H1 (cell line): ENCODE measurements around the gene GRAPL. TPM values are rescaled to one million over a fixed set of nuclear protein-coding genes. Genes with fewer than 3 reads are reported as not detected.
"Not testable (repeated sequence)": the region's sequence is repeated elsewhere in the genome, so short reads cannot be mapped to it uniquely, and the experiment has no call there.

Source experiments
- CTCF ChIA-PET: fragments of 300-600 bp; sonication (Branson Sonifier 250); formaldehyde crosslinking; loops from one replicate; lab custom pipeline; 2021; ENCODE audit not compliant: partially characterized antibody; lab: Charles Lee
- POLR2A ChIA-PET: fragments of 300-600 bp; sonication (Branson Sonifier 250); formaldehyde crosslinking; loops from one replicate; lab custom pipeline; 2021; ENCODE audit warnings: inconsistent platforms; ENCODE audit not compliant: partially characterized antibody; lab: Charles Lee
- DNase-seq, 2 experiments: peaks; one replicate each; pipeline versions ENCODE4 v3.0.0 to v3.0.0-alpha.2; 2010 to 2022; ENCODE audit warnings: low spot score in 2 of 2, low read depth in 1 of 2, mixed read lengths in 1 of 2
- FAIRE-seq: peaks from 2 replicates; lab custom pipeline; 2011; peaks lifted over from hg19 to GRCh38; lab: Jason Lieb, UNC
- H2AFZ ChIP-seq: 2 replicates; pipeline ENCODE4 v1.8.1; 2012; ENCODE audit warnings: low read length, inconsistent platforms
- H2AK5ac ChIP-seq: 2 replicates; pipeline ENCODE4 v1.6.1; 2013; ENCODE audit warnings: low read depth, low read length
- H2BK120ac ChIP-seq: replicated peaks from 2 replicates; pipeline ENCODE3; 2013; ENCODE audit warnings: low read depth, low read length, inconsistent platforms
- H2BK12ac ChIP-seq: 2 replicates; pipeline ENCODE4 v1.6.1; 2013; ENCODE audit warnings: low read depth, low read length
- H2BK15ac ChIP-seq: 2 replicates; pipeline ENCODE4 v1.6.1; 2013; ENCODE audit warnings: low read length
- H2BK20ac ChIP-seq: 2 replicates; pipeline ENCODE4 v1.6.1; 2013; ENCODE audit warnings: low read length
- H2BK5ac ChIP-seq: 2 replicates; pipeline ENCODE4 v1.6.1; 2013; ENCODE audit warnings: low read depth, low read length
- H3K14ac ChIP-seq: 2 replicates; pipeline ENCODE4 v1.6.1; 2013; ENCODE audit warnings: inconsistent platforms; ENCODE audit not compliant: insufficient read length
- H3K18ac ChIP-seq: 2 replicates; pipeline ENCODE4 v1.6.1; 2013; ENCODE audit warnings: low read length; ENCODE audit errors: extremely low read depth
- H3K23ac ChIP-seq: 2 replicates; pipeline ENCODE4 v1.6.1; 2013; ENCODE audit warnings: inconsistent platforms; ENCODE audit not compliant: insufficient read length
- H3K23me2 ChIP-seq: 2 replicates; pipeline ENCODE4 v1.6.1; 2013; ENCODE audit warnings: low read depth, low read length
- H3K27ac ChIP-seq: 2 replicates; pipeline ENCODE4 v1.6.1; 2011; ENCODE audit warnings: low read depth, low read length, inconsistent platforms
- H3K27me3 ChIP-seq, 4 experiments: replicated peaks in 1 of 4; 1 replicate in 1 of 4; 2 replicates in 3 of 4; pipeline versions ENCODE4 v1.6.1 to v1.8.1; 2011 to 2013; ENCODE audit warnings: low read length in 3 of 4, mild to moderate bottlenecking in 3 of 4, inconsistent platforms in 2 of 4, mixed read lengths in 2 of 4, moderate library complexity in 1 of 4; ENCODE audit not compliant: control insufficient read depth in 3 of 4, insufficient read depth in 3 of 4; ENCODE audit errors: extremely low read depth in 1 of 4
- H3K36me3 ChIP-seq, 4 experiments: 2 replicates each; pipeline versions ENCODE4 v1.6.1 to v1.8.1; 2011 to 2013; ENCODE audit warnings: mild to moderate bottlenecking in 4 of 4, low read length in 3 of 4, moderate library complexity in 2 of 4, control low read depth in 1 of 4, inconsistent platforms in 1 of 4; ENCODE audit not compliant: insufficient read depth in 4 of 4, control insufficient read depth in 2 of 4
- H3K4ac ChIP-seq: replicated peaks from 2 replicates; pipeline ENCODE3; 2013; ENCODE audit warnings: low read length, low read depth, mixed read lengths, inconsistent platforms; ENCODE audit not compliant: insufficient read length
- H3K4me1 ChIP-seq, 4 experiments: replicated peaks in 1 of 4; 1 replicate in 1 of 4; 2 replicates in 3 of 4; pipeline versions ENCODE4 v1.6.1 to v1.8.1; 2011 to 2013; ENCODE audit warnings: low read length in 3 of 4, inconsistent platforms in 2 of 4, mixed read lengths in 1 of 4; ENCODE audit not compliant: insufficient read depth in 4 of 4, control insufficient read depth in 3 of 4
- H3K4me2 ChIP-seq, 2 experiments: 2 replicates each; pipeline versions ENCODE4 v1.6.1 to v1.8.1; 2011 to 2013; ENCODE audit warnings: low read depth in 2 of 2, low read length in 2 of 2, control low read depth in 1 of 2, inconsistent platforms in 1 of 2, mild to moderate bottlenecking in 1 of 2; ENCODE audit not compliant: insufficient read depth in 1 of 2
- H3K4me3 ChIP-seq, 4 experiments: fragments of 200-600, 300-600 bp in 1 of 4; sonication (generic), shearing (Covaris generic), sonication (Bioruptor Twin) in 1 of 4; 2 replicates each; pipeline versions ENCODE4 v1.5.1 to v1.8.1; 2011 to 2016; ENCODE audit warnings: low read length in 4 of 4, low read depth in 3 of 4, control low read depth in 2 of 4, inconsistent platforms in 2 of 4, mild to moderate bottlenecking in 2 of 4, mixed read lengths in 1 of 4, moderate library complexity in 1 of 4; ENCODE audit not compliant: insufficient read depth in 2 of 4; ENCODE audit errors: extremely low read depth in 1 of 4
- H3K56ac ChIP-seq: replicated peaks from 2 replicates; pipeline ENCODE3; 2013; ENCODE audit warnings: low read depth, mild to moderate bottlenecking, mixed read lengths, low read length, inconsistent platforms; ENCODE audit not compliant: insufficient read length
- H3K79me1 ChIP-seq: 2 replicates; pipeline ENCODE4 v1.6.1; 2013; ENCODE audit warnings: low read depth, low read length, control low read depth
- H3K79me2 ChIP-seq, 2 experiments: 2 replicates each; pipeline versions ENCODE4 v1.6.1 to v1.8.1; 2012 to 2013; ENCODE audit warnings: low read length in 2 of 2, mild to moderate bottlenecking in 2 of 2, inconsistent platforms in 1 of 2; ENCODE audit not compliant: insufficient read depth in 2 of 2, control insufficient read depth in 1 of 2
- H3K9ac ChIP-seq, 4 experiments: replicated peaks in 1 of 4; 1 replicate in 1 of 4; 2 replicates in 3 of 4; pipeline versions ENCODE4 v1.6.1 to v1.8.1; 2011 to 2013; ENCODE audit warnings: low read depth in 3 of 4, low read length in 3 of 4, control low read depth in 2 of 4, mild to moderate bottlenecking in 2 of 4, moderate library complexity in 2 of 4, inconsistent platforms in 1 of 4; ENCODE audit errors: extremely low read depth in 1 of 4
- H3K9me3 ChIP-seq, 2 experiments: 2 replicates each; pipeline versions ENCODE4 v1.6.1 to v1.8.1; 2012 to 2013; ENCODE audit warnings: mild to moderate bottlenecking in 2 of 2, moderate library complexity in 2 of 2, control low read depth in 1 of 2, inconsistent platforms in 1 of 2, low read depth in 1 of 2, low read length in 1 of 2, mixed read lengths in 1 of 2; ENCODE audit not compliant: insufficient read depth in 2 of 2
- H4K20me1 ChIP-seq, 2 experiments: replicated peaks in 1 of 2; 2 replicates each; pipeline versions ENCODE3 to v1.8.1; 2011 to 2013; ENCODE audit warnings: inconsistent platforms in 2 of 2, low read length in 2 of 2, mild to moderate bottlenecking in 1 of 2; ENCODE audit not compliant: insufficient read depth in 2 of 2, control insufficient read depth in 1 of 2
- H4K5ac ChIP-seq: 2 replicates; pipeline ENCODE4 v1.6.1; 2013; ENCODE audit warnings: low read length, low read depth, mixed read lengths, inconsistent platforms; ENCODE audit not compliant: insufficient read length
- H4K8ac ChIP-seq: 2 replicates; pipeline ENCODE4 v1.8.0; 2013; ENCODE audit warnings: mild to moderate bottlenecking, moderate library complexity, low read length, inconsistent platforms; ENCODE audit not compliant: insufficient read depth; ENCODE audit errors: extremely low read depth
- H4K91ac ChIP-seq: replicated peaks from 2 replicates; pipeline ENCODE3; 2013; ENCODE audit warnings: low read length, mixed read lengths, inconsistent platforms; ENCODE audit not compliant: insufficient read length
- WGBS, 2 experiments: shearing (Covaris generic) in 1 of 2; methylation state at CpG; one replicate each; pipeline versions ENCODE4 v1.1.6 to v1.1.7; 2013 to 2015; ENCODE audit warnings: low lambda C conversion rate in 2 of 2, mixed read lengths in 2 of 2, inconsistent platforms in 1 of 2, low coverage in 1 of 2, missing lambda C conversion rate in 1 of 2; ENCODE audit not compliant: insufficient replicate concordance in 2 of 2, insufficient coverage in 1 of 2, insufficient read length in 1 of 2; ENCODE audit errors: extremely low coverage in 1 of 2, missing lambda C conversion rate in 1 of 2; 5-methylcytosine and 5-hydroxymethylcytosine counted together
- polyA plus RNA-seq, 7 experiments: library from polyadenylated mRNA; depleted of rRNA in 3 of 7; stranded (reverse) in 5 of 7; unstranded in 2 of 7; fragments of >200 nt in 5 of 7; fragments of 200-250 nt in 2 of 7; gene quantifications; 1 replicate in 5 of 7; 2 replicates in 1 of 7; 4 replicates in 1 of 7; pipeline versions ENCODE4 v1.2.1 to v1.2.3, GENCODE V29; 2011 to 2013; ENCODE audit warnings: missing spikeins in 2 of 7, mixed read lengths in 2 of 7
- total RNA-seq: library from RNA; stranded (reverse); fragmentation: NEBNext Ultra II Directional; extraction: Animal tissue kit (Norgen Biotek cat#: 25700); gene quantifications from 2 replicates; pipeline ENCODE4 v1.2.1, GENCODE V29; 2021

GRAPL gene
- total and polyA plus RNA-seq, 2 of the 8 experiments (the other 6 are each of a cell fraction or from before 2014, with no cell fraction given), result 0.15 TPM; not detected in 1

DNA sequence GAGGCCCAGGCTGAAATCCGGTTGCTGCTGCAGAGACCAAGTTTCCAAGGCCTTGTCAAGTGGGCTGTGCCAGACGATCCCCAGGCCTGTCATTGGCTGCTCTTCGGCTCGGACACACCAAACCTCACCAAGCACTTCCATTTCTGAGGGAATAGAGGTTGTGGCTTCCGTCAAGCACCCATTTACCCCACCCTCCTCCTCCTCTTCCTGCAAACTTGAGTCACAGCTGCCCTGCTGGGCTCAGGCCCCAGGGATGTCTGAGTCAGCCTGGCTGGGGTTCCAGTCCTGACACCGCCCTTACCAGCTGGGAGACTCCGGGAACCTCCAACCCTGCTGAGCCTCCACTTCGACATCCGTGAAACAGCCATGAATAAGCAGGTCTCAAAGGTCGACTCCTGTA, 31.1 kb downstream of the GRAPL start:
- H2AFZ ChIP-seq, H2BK120ac ChIP-seq, FAIRE-seq, H3K4me1 ChIP-seq, H3K9ac ChIP-seq, H4K8ac ChIP-seq, H3K4me2 ChIP-seq, H2AK5ac ChIP-seq, H3K27ac ChIP-seq, H2BK15ac ChIP-seq, POLR2A ChIA-PET, CTCF ChIA-PET, H3K9me3 ChIP-seq, H3K4me3 ChIP-seq, H3K23me2 ChIP-seq, H4K20me1 ChIP-seq, H3K18ac ChIP-seq, H3K79me2 ChIP-seq, H3K36me3 ChIP-seq, H2BK5ac ChIP-seq, H3K4ac ChIP-seq, H3K23ac ChIP-seq, H3K27me3 ChIP-seq, H3K56ac ChIP-seq, H2BK20ac ChIP-seq, H3K14ac ChIP-seq, DNase-seq, H4K5ac ChIP-seq, H4K91ac ChIP-seq, H3K79me1 ChIP-seq, H2BK12ac ChIP-seq: not testable (repeated sequence)
- no CpG with 5 or more reads among the region's 10 CpGs for WGBS, 2 experiments

DNA sequence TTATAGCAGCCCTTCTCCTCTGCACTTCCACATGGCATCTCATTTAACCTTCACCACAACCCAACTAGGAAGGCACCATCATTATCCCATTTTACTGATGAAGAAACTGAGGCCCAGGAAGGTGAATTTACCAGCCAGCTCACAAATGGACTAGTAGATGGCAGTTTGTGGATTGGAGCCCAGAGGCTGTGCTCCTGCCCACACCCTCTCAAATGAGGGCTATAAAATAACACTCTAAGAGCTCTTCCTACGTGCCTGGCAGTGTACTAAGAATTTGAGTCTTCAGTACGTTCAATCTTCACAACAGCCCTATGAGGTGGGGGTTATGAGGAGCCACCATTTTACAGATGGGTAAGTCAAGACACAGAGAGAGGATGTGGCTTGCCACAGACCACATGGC, 31.5 kb downstream of the GRAPL start:
- FAIRE-seq, result not testable (repeated sequence)

More for the DNA sequence above, 31.5 kb downstream of the GRAPL start:
- H3K9ac ChIP-seq, H4K20me1 ChIP-seq, H3K4ac ChIP-seq, H2BK12ac ChIP-seq, H3K4me3 ChIP-seq, H4K5ac ChIP-seq, H3K79me1 ChIP-seq, H2BK120ac ChIP-seq, H3K56ac ChIP-seq, H3K23ac ChIP-seq, H2AFZ ChIP-seq, H3K4me2 ChIP-seq, H2BK15ac ChIP-seq, H4K8ac ChIP-seq, H2BK20ac ChIP-seq, H3K9me3 ChIP-seq, H4K91ac ChIP-seq, H3K27me3 ChIP-seq, H3K23me2 ChIP-seq, POLR2A ChIA-PET, H3K79me2 ChIP-seq, H3K36me3 ChIP-seq, CTCF ChIA-PET, H3K14ac ChIP-seq, H3K27ac ChIP-seq, H2AK5ac ChIP-seq, H2BK5ac ChIP-seq, H3K4me1 ChIP-seq, H3K18ac ChIP-seq, DNase-seq: not testable (repeated sequence)
- no CpG with 5 or more reads among the region's 2 CpGs for WGBS, 2 experiments
